Neural progenitor cell (in vitro differentiated cells): ENCODE measurements around the gene NT5DC3. TPM values are rescaled to one million over a fixed set of nuclear protein-coding genes. Genes with fewer than 3 reads are reported as not detected.

Experiments
- DNase-seq: peaks from one replicate; pipeline ENCODE4 v3.0.0-alpha.2; 2016; ENCODE audit warnings: low spot score
- H2AFZ ChIP-seq: fragments of 200-600 bp; sonication (generic); replicated peaks from 2 replicates; pipeline ENCODE4 v1.6.1; 2016; ENCODE audit warnings: antibody characterized with exemption
- H3F3A ChIP-seq: fragments of 200-600 bp; sonication (generic); 2 replicates; pipeline ENCODE4 v1.6.1; 2016; ENCODE audit warnings: antibody characterized with exemption, low read depth
- H3K27ac ChIP-seq: fragments of 200-600 bp; sonication (generic); 2 replicates; pipeline ENCODE4 v1.5.1; 2016; ENCODE audit warnings: mild to moderate bottlenecking
- H3K27me3 ChIP-seq: fragments of 200-600 bp; sonication (generic); 2 replicates; pipeline ENCODE4 v1.6.1; 2016; ENCODE audit warnings: mild to moderate bottlenecking, moderate library complexity
- H3K36me3 ChIP-seq: fragments of 200-600 bp; sonication (generic); 2 replicates; pipeline ENCODE4 v1.5.1; 2016
- H3K4me1 ChIP-seq: fragments of 200-600 bp; sonication (generic); 2 replicates; pipeline ENCODE4 v1.6.1; 2016; ENCODE audit warnings: mixed run types
- H3K4me2 ChIP-seq: fragments of 200-600 bp; sonication (generic); 2 replicates; pipeline ENCODE4 v1.6.1; 2016
- H3K4me3 ChIP-seq: fragments of 200-600 bp; sonication (generic); 2 replicates; pipeline ENCODE4 v1.5.1; 2016
- H3K79me2 ChIP-seq: fragments of 200-600 bp; sonication (generic); 2 replicates; pipeline ENCODE4 v1.6.1; 2016; ENCODE audit warnings: low read depth
- H3K9ac ChIP-seq: fragments of 200-600 bp; sonication (generic); 2 replicates; pipeline ENCODE4 v1.6.1; 2016
- H3K9me3 ChIP-seq: fragments of 200-600 bp; sonication (generic); 2 replicates; pipeline ENCODE4 v1.5.1; 2016; ENCODE audit warnings: low read depth
- H4K20me1 ChIP-seq: fragments of 200-600 bp; sonication (generic); 2 replicates; pipeline ENCODE4 v1.6.1; 2016; ENCODE audit warnings: low read depth
- H3K27ac Mint-ChIP-seq: 3 replicates; pipeline ENCODE4 v1.8.0; 2021; ENCODE audit warnings: mixed read lengths
- H3K27me3 Mint-ChIP-seq: 2 replicates; pipeline ENCODE4 v1.8.0; 2022; ENCODE audit warnings: low read depth, mild to moderate bottlenecking, inconsistent platforms, moderate library complexity, mixed read lengths; ENCODE audit not compliant: insufficient read depth
- H3K36me3 Mint-ChIP-seq: 3 replicates; pipeline ENCODE4 v1.8.0; 2021; ENCODE audit warnings: mixed read lengths
- H3K4me1 Mint-ChIP-seq: 3 replicates; pipeline ENCODE4 v1.8.0; 2021; ENCODE audit warnings: mixed read lengths
- H3K4me3 Mint-ChIP-seq: 3 replicates; pipeline ENCODE4 v1.8.0; 2021; ENCODE audit warnings: mild to moderate bottlenecking, moderate library complexity, mixed read lengths
- H3K9me3 Mint-ChIP-seq: 3 replicates; pipeline ENCODE4 v1.8.0; 2020; ENCODE audit warnings: mixed read lengths
- CTCF ChIP-seq: fragments of 200-600 bp; sonication (generic); IDR thresholded peaks from 2 replicates; pipeline ENCODE4 v1.5.1; 2017; ENCODE audit warnings: antibody characterized with exemption, mild to moderate bottlenecking
- EZH2 ChIP-seq: fragments of 200-600 bp; sonication (generic); IDR thresholded peaks from 2 replicates; pipeline ENCODE4 v1.6.1; 2017; ENCODE audit warnings: antibody characterized with exemption, mild to moderate bottlenecking, moderate library complexity
- EZH2phosphoT487 ChIP-seq: fragments of 200-600 bp; sonication (generic); IDR thresholded peaks from 2 replicates; pipeline ENCODE4 v1.6.1; 2017; ENCODE audit warnings: antibody characterized with exemption
- total RNA-seq: library from RNA; depleted of rRNA; stranded (reverse); fragments of >200 nt; gene quantifications from 2 replicates; pipeline ENCODE4 v1.2.3, GENCODE V29; 2015; ENCODE audit warnings: low replicate concordance

NT5DC3 gene
- total RNA-seq, 1 donor from 2014 or later: 3.1 TPM

GRCh38 chr12:103779410-103780092, 61.5 kb downstream of the NT5DC3 start:
- no peaks in the 10 kb centered on the region for H4K20me1 ChIP-seq
- Mint-ChIP-seq H3K27me3 (no peaks in the 10 kb centered on the region), H3K4me1 (peaks cover 2% of the 10 kb centered on the region), H3K4me3 (no peak overlapping the region), H3K36me3 (peaks cover 31% of the 10 kb centered on the region), H3K27ac (no peak overlapping the region), H3K9me3 (no peaks in the 10 kb centered on the region)
- no peaks in the 10 kb centered on the region for H3K36me3 ChIP-seq
- H3K79me2 ChIP-seq: no peaks in the 10 kb centered on the region
- H2AFZ ChIP-seq: no peak overlapping the region
- H3K4me1 ChIP-seq: no peaks in the 10 kb centered on the region
- no peak overlapping the region for H3K9ac ChIP-seq
- DNase-seq: no peak
- H3K9me3 ChIP-seq: no peaks in the 10 kb centered on the region
- H3F3A ChIP-seq: no peaks in the 10 kb centered on the region
- H3K27me3 ChIP-seq: no peaks in the 10 kb centered on the region
- TF ChIP-seq EZH2: no peak
- H3K27ac ChIP-seq: no peak overlapping the region
- no peak overlapping the region for H3K4me2 ChIP-seq
- H3K4me3 ChIP-seq: no peak overlapping the region

GRCh38 chr12:103778781-103779180, 62.3 kb downstream of the NT5DC3 start:
- Histone ChIP-seq H3K4me3 (no peak overlapping the region), H3K27me3 (no peaks in the 10 kb centered on the region), H2AFZ (no peak overlapping the region), H3K36me3 (no peaks in the 10 kb centered on the region), H3K9me3 (no peaks in the 10 kb centered on the region), H3K79me2 (no peaks in the 10 kb centered on the region), H3K9ac (no peak overlapping the region), H4K20me1 (peaks cover 5% of the 10 kb centered on the region), H3K4me2 (no peak overlapping the region), H3F3A (peaks cover 3% of the 10 kb centered on the region), H3K4me1 (peaks cover 3% of the 10 kb centered on the region), H3K27ac (no peak overlapping the region)
- Mint-ChIP-seq H3K9me3 (no peaks in the 10 kb centered on the region), H3K4me1 (peaks cover 2% of the 10 kb centered on the region), H3K27me3 (no peaks in the 10 kb centered on the region), H3K36me3 (peaks cover 28% of the 10 kb centered on the region), H3K4me3 (no peak overlapping the region), H3K27ac (no peak overlapping the region)
- no peak for TF ChIP-seq CTCF
- no peak for TF ChIP-seq EZH2
- no peak for TF ChIP-seq EZH2phosphoT487
- DNase-seq: no peak

- Mint-ChIP-seq H3K4me3 (no peak overlapping the region), H3K9me3 (no peaks in the 10 kb centered on the region), H3K4me1 (peaks cover 6% of the 10 kb centered on the region), H3K27me3 (no peaks in the 10 kb centered on the region), H3K27ac (no peak overlapping the region), H3K36me3 (peaks cover 18% of the 10 kb centered on the region)
- Histone ChIP-seq H3K27me3 (no peaks in the 10 kb centered on the region), H3K4me1 (peaks cover 13% of the 10 kb centered on the region), H3F3A (peaks cover 14% of the 10 kb centered on the region), H3K9ac (no peak overlapping the region), H3K4me3 (no peak overlapping the region), H3K4me2 (no peak overlapping the region), H3K79me2 (no peaks in the 10 kb centered on the region), H2AFZ (no peak overlapping the region), H3K9me3 (no peaks in the 10 kb centered on the region), H3K27ac (no peak overlapping the region), H3K36me3 (no peaks in the 10 kb centered on the region), H4K20me1 (peaks cover 19% of the 10 kb centered on the region)
- TF ChIP-seq CTCF: no peak
- no peak for TF ChIP-seq EZH2
- TF ChIP-seq EZH2phosphoT487: no peak
- DNase-seq: no peak
These were observed 66.0 kb downstream of the NT5DC3 start for GRCh38 chr12:103774977-103775560.
